Measurements from ENCODE around the gene CREB5. TPM values are rescaled to one million over a fixed set of nuclear protein-coding genes. Genes with fewer than 3 reads are reported as not detected.

CREB5 gene
- total RNA-seq, 4 donors from 2014 or later: 0.90 to 10.1 (median 4.9) TPM

DNA sequence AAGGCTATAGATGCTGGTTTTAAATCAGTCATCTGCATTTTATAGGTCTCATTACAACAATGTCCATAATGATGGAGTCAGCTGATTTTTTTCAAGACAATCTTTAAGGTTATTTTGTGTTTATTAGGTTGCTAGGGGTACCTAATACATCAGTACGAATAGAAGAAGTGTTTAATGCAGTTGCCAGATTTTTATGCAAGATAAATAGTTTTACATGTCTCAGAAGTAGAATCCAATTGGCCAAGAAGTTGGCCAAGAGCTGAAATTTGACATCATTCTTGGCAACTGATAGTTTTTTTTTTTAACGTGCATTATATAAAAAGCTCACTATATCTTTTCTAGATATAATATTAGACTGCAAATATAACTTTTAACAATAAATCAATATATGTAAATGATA, 337.3 kb downstream of the CREB5 start:
- in situ Hi-C loops (cut with MboI; ENCODE audit: low sequenced_read_pairs in 4 of 4) (no loop called here), intact Hi-C loops (cut with DNase I; ENCODE audit: low total_unique reads) (loop anchor here (10.0 kb wide), 1 partner anchor 125 kb away; no protein-coding TSS in a partner anchor)
- H3K4me3 ChIP-seq: no peak overlapping the region
- no peaks in the 10 kb centered on the region for H3K27me3 ChIP-seq
- H3K9me3 ChIP-seq: no peaks in the 10 kb centered on the region
- no peak for TF ChIP-seq POLR2A (IDR thresholded peaks at IDR 0.05)
- TF ChIP-seq, protein P1, sequence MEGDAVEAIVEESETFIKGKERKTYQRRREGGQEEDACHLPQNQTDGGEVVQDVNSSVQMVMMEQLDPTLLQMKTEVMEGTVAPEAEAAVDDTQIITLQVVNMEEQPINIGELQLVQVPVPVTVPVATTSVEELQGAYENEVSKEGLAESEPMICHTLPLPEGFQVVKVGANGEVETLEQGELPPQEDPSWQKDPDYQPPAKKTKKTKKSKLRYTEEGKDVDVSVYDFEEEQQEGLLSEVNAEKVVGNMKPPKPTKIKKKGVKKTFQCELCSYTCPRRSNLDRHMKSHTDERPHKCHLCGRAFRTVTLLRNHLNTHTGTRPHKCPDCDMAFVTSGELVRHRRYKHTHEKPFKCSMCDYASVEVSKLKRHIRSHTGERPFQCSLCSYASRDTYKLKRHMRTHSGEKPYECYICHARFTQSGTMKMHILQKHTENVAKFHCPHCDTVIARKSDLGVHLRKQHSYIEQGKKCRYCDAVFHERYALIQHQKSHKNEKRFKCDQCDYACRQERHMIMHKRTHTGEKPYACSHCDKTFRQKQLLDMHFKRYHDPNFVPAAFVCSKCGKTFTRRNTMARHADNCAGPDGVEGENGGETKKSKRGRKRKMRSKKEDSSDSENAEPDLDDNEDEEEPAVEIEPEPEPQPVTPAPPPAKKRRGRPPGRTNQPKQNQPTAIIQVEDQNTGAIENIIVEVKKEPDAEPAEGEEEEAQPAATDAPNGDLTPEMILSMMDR (IDR thresholded peaks at IDR 0.05 in 4 of 5, conservative IDR thresholded peaks at IDR 0.05 in 1 of 5): no peak
- ATAC-seq: no peak
- no peak for DNase-seq
- no peaks in the 10 kb centered on the region for H3K36me3 ChIP-seq
- H3K4me1 ChIP-seq: peaks cover 39 to 53% of the 10 kb centered on the region in 2 donors
- H3K27ac ChIP-seq: no peak overlapping the region

DNA sequence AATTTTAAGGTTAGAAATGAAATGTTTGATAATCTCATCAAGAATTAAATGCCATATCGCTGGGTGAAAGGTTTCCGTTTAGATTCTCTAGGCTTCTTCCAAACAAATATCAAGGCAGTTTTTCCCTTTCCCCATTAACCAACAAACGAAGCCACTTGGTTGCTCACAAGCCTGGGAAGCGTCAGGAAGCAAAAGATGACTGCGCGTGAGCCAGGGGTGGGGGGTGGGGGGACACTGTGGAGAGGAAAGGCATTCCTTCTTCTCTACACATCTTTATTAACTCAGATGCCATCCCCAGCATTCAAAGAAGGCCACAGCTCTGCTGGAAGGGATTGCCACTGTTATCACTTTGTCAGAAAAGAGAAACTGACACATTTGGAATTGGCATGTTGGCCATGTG, 338.7 kb downstream of the CREB5 start:
- no peaks in the 10 kb centered on the region for H3K9me3 ChIP-seq
- TF ChIP-seq, protein P1 (IDR thresholded peaks at IDR 0.05 in 4 of 5, conservative IDR thresholded peaks at IDR 0.05 in 1 of 5): no peak
- no peak for TF ChIP-seq POLR2A (IDR thresholded peaks at IDR 0.05)
- no peak overlapping the region for H3K27ac ChIP-seq
- no peak for ATAC-seq
- no peak for DNase-seq
- no peaks in the 10 kb centered on the region for H3K27me3 ChIP-seq
- H3K4me1 ChIP-seq: peaks cover 25 to 39% of the 10 kb centered on the region in 2 donors
- in situ Hi-C loops (cut with MboI; ENCODE audit: low sequenced_read_pairs in 4 of 4): no loop called here
- H3K36me3 ChIP-seq: no peaks in the 10 kb centered on the region
- no peak overlapping the region for H3K4me3 ChIP-seq
- intact Hi-C loops (cut with DNase I; ENCODE audit: low total_unique reads): no loop called here

DNA sequence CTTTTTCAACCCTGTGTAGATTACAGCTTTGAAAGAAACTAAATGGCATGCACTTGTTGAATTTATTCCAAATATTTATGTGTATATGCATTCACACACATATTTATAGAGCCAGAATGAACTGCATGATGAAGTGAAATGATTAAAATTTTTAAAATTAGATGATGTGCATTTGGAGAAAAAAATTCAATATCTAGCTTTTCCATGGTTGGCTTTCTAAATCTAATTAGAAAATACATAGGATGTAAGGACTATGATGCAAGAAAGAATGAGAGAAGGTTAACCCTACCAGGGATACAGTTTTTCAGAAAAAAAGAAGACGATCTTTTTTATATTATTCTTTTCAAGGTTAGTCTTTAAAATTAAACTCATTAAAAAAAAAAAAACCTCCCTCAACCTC, 341.3 kb downstream of the CREB5 start:
- no peak for TF ChIP-seq POLR2A (IDR thresholded peaks at IDR 0.05)
- TF ChIP-seq, protein P1 (IDR thresholded peaks at IDR 0.05 in 4 of 5, conservative IDR thresholded peaks at IDR 0.05 in 1 of 5): no peak
- Histone ChIP-seq H3K4me3 (no peak overlapping the region), H3K27me3 (no peaks in the 10 kb centered on the region), H3K9me3 (no peaks in the 10 kb centered on the region), H3K27ac (no peak overlapping the region), H3K36me3 (no peaks in the 10 kb centered on the region), H3K4me1 (peaks cover 7 to 13% of the 10 kb centered on the region in 2 donors)
- intact Hi-C loops (cut with DNase I; ENCODE audit: low total_unique reads) (no loop called here), in situ Hi-C loops (cut with MboI; ENCODE audit: low sequenced_read_pairs in 4 of 4) (no loop called here)
- ATAC-seq: no peak
- DNase-seq: no peak

DNA sequence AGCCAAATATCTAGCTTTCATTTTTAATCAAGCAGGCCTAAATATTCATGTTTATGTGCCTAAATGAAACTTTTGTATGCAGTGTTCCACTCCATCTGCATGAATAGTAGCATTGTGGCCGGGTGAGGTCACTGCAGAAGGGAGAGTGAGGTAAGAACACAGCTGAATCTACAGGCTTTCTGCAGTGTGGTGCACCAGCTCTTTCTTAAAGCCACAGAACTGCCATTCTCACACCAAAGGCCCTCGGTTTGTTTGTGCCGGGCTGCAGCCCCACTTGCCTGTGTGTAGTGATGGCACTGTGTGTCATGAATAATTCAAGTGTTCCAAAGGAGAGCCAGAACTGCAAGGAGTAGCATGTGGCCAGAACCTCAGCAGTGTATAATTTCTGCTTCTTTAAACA, 341.7 kb downstream of the CREB5 start:
- no peak overlapping the region for H3K27ac ChIP-seq
- peaks cover 4 to 9% of the 10 kb centered on the region in 2 donors for H3K4me1 ChIP-seq
- H3K9me3 ChIP-seq: no peaks in the 10 kb centered on the region
- H3K27me3 ChIP-seq: no peaks in the 10 kb centered on the region
- no peaks in the 10 kb centered on the region for H3K36me3 ChIP-seq
- no peak for ATAC-seq
- TF ChIP-seq, protein P1 (IDR thresholded peaks at IDR 0.05 in 4 of 5, conservative IDR thresholded peaks at IDR 0.05 in 1 of 5): no peak
- TF ChIP-seq POLR2A (IDR thresholded peaks at IDR 0.05): no peak
- H3K4me3 ChIP-seq: no peak overlapping the region
- no peak for DNase-seq
- in situ Hi-C loops (cut with MboI; ENCODE audit: low sequenced_read_pairs in 4 of 4): no loop called here
- intact Hi-C loops (cut with DNase I; ENCODE audit: low total_unique reads): no loop called here

DNA sequence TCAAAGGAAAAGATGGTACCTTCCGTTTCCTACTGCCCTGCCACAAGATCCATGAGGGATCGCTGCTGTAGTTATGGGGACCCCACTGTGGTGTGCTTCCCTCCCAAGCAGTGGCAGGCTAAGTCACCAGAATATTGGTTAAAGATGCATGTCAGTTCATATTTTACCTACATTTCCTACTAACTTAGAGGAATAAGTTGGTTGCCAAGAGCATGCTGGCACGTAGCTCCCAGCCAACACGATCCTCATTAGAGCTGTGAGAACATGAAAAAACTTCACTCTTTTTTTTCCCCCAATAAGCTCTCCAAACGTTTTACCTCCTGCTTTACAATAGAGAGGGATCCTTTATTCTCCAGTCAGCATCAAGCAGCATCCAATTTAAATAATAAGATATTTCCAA, 342.1 kb downstream of the CREB5 start:
- Histone ChIP-seq H3K36me3 (no peaks in the 10 kb centered on the region), H3K4me1 (peaks cover 2 to 7% of the 10 kb centered on the region in 2 donors), H3K9me3 (no peaks in the 10 kb centered on the region), H3K27me3 (no peaks in the 10 kb centered on the region), H3K4me3 (no peak overlapping the region), H3K27ac (no peak overlapping the region)
- DNase-seq: no peak
- TF ChIP-seq, protein P1 (IDR thresholded peaks at IDR 0.05 in 4 of 5, conservative IDR thresholded peaks at IDR 0.05 in 1 of 5): no peak
- TF ChIP-seq POLR2A (IDR thresholded peaks at IDR 0.05): no peak
- intact Hi-C loops (cut with DNase I; ENCODE audit: low total_unique reads): no loop called here
- in situ Hi-C loops (cut with MboI; ENCODE audit: low sequenced_read_pairs in 4 of 4): no loop called here
- no peak for ATAC-seq

All from gastrocnemius medialis (tissue), 4 donors.